Bronchial epithelial cell (primary cell): ENCODE data around the gene NLGN1. TPM values are rescaled to one million over a fixed set of nuclear protein-coding genes. Genes with fewer than 3 reads are reported as not detected.

Experiments used
- DNase-seq: peaks from one replicate; pipeline ENCODE4 v3.0.0-alpha.2; 2010; ENCODE audit warnings: low read depth
- FAIRE-seq: peaks from 2 replicates; lab custom pipeline; 2011; peaks lifted over from hg19 to GRCh38; lab: Jason Lieb, UNC
- H3K27me3 ChIP-seq: 2 replicates; pipeline ENCODE4 v1.5.1; 2011; ENCODE audit warnings: low read length; ENCODE audit not compliant: control insufficient read depth, insufficient read depth
- H3K36me3 ChIP-seq: 2 replicates; pipeline ENCODE4 v1.5.1; 2011; ENCODE audit warnings: low read length; ENCODE audit not compliant: control insufficient read depth, insufficient read depth
- H3K4me3 ChIP-seq: 2 replicates; pipeline ENCODE4 v1.5.1; 2011; ENCODE audit warnings: mild to moderate bottlenecking, low read depth, low read length, control low read depth
- total RNA-seq: library from RNA; depleted of rRNA; stranded (reverse); fragments of >200 nt; gene quantifications from 2 replicates; pipeline ENCODE4 v1.2.1, GENCODE V29; 2014
- TF ChIP-seq, protein P1 (sequence below): IDR thresholded peaks from 2 replicates; pipeline ENCODE4 v1.5.1; 2011; ENCODE audit warnings: mild to moderate bottlenecking, moderate library complexity, low read length, control low read depth, inconsistent platforms; ENCODE audit not compliant: insufficient read depth, severe bottlenecking

The NLGN1 gene
- total RNA-seq, 1 donor from 2014 or later = under 0.01 TPM

DNA sequence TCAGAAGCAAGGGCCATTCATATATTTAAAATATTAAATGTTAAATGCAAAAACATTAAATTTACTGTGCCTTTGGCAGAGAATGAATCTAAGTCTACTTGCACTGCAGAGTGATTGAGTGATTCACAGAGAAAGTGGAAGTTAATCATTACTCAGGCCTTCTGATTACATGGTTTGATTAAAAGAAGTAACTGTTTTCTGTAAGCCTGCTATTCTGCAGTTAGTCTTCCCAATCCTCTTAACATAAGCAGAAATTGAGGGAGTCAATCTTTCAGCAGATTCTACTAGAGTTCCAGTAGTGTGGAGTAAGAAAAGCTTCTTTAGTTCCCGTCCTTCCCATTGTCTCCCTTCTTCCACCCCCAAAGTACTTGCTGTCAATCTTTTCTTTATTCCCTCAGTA is 1.5 kb downstream of the NLGN1 start:
- peaks cover 2% of the 10 kb centered on the region for H3K27me3 ChIP-seq
- no peak for FAIRE-seq
- DNase-seq = no peak
- TF ChIP-seq, protein P1, sequence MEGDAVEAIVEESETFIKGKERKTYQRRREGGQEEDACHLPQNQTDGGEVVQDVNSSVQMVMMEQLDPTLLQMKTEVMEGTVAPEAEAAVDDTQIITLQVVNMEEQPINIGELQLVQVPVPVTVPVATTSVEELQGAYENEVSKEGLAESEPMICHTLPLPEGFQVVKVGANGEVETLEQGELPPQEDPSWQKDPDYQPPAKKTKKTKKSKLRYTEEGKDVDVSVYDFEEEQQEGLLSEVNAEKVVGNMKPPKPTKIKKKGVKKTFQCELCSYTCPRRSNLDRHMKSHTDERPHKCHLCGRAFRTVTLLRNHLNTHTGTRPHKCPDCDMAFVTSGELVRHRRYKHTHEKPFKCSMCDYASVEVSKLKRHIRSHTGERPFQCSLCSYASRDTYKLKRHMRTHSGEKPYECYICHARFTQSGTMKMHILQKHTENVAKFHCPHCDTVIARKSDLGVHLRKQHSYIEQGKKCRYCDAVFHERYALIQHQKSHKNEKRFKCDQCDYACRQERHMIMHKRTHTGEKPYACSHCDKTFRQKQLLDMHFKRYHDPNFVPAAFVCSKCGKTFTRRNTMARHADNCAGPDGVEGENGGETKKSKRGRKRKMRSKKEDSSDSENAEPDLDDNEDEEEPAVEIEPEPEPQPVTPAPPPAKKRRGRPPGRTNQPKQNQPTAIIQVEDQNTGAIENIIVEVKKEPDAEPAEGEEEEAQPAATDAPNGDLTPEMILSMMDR = no peak
- no peaks in the 10 kb centered on the region for H3K36me3 ChIP-seq
- no peak overlapping the region for H3K4me3 ChIP-seq

DNA sequence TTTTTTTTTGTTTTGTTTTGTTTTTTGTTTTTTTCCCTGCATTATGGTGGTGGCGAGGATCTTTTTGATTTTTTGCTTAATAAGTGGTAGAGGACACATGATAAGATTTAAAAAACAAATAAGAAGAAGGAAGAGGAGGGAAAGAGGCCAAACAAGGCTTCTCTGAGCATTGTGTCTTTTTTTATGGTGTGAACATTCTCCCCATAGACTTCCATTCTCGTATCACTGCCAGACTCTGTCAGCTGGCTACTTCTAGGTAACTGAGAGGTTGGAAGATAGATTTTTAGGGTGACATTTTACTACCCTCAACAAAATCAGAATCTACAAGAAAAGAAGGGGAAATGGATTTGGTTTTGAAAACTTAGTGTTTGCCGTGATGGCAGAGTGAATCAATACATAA is 3.8 kb downstream of the NLGN1 start:
- FAIRE-seq (no peak), DNase-seq (no peak)
- Histone ChIP-seq H3K36me3 (no peaks in the 10 kb centered on the region), H3K4me3 (no peak overlapping the region), H3K27me3 (peaks cover 2% of the 10 kb centered on the region)
- TF ChIP-seq, protein P1 = no peak

DNA sequence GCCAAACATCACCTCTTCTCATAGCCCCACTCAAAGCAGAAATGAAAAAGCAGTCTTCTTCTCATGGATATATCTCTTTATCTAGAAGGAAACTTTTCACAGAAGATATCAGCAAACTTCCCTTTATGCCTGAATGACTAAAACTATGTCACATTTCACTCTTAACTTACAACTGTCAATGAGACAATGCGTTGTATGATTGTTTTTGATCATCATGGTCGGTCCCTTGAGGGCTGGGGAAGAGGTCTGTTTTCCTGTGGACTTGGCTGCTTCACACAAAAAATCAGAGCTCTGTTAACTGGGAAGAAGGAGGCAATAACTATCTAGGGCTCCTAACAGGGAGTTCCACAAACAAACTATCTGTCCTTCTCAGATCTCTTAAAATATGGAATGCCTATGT is 5.1 kb downstream of the NLGN1 start:
- Histone ChIP-seq H3K27me3 (peaks cover 2% of the 10 kb centered on the region), H3K4me3 (no peak overlapping the region), H3K36me3 (no peaks in the 10 kb centered on the region)
- DNase-seq (no peak), FAIRE-seq (no peak)
- TF ChIP-seq, protein P1 = no peak

DNA sequence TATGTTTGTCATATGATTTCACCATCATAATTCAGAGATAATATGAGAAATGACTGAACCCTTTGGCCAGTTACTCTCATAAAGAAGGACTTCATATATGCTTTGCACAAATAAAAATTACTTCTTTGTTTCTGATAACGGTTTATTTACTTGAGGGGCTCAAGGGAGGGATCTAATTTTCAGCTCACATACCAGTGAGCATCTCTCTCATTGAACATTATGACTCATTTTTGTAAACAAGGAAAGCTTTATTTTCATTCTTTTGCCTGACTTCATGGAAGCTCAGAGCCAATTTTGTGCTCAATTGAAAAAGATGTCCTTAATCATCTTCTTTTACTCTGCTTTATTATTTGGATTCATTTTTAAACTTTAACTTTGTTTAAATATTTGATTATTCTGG is 5.8 kb downstream of the NLGN1 start:
- Histone ChIP-seq H3K27me3 (no peaks in the 10 kb centered on the region), H3K36me3 (no peaks in the 10 kb centered on the region), H3K4me3 (no peak overlapping the region)
- FAIRE-seq (no peak), DNase-seq (no peak)
- TF ChIP-seq, protein P1 = no peak

DNA sequence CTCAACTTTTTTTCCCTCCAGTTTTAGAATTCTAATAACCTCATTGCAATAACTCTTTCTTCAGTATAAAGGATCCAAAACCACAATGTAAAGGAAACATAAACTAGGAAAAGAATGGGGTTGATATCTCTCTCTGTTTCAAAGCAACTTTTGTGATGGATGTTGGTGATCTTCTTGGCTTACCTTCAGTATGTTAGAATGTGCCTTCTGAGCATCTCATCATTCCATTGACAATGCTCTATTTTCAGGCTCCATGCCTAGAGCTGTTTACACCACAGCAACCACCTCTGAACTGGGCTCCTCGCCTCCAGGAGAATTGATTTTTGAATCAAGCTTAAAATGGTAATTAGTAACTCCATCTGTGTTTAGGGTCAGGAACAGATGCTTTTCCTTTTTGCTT is 6.6 kb downstream of the NLGN1 start:
- TF ChIP-seq, protein P1 = no peak
- Histone ChIP-seq H3K36me3 (no peaks in the 10 kb centered on the region), H3K4me3 (no peak overlapping the region), H3K27me3 (no peaks in the 10 kb centered on the region)
- FAIRE-seq = no peak
- no peak for DNase-seq

DNA sequence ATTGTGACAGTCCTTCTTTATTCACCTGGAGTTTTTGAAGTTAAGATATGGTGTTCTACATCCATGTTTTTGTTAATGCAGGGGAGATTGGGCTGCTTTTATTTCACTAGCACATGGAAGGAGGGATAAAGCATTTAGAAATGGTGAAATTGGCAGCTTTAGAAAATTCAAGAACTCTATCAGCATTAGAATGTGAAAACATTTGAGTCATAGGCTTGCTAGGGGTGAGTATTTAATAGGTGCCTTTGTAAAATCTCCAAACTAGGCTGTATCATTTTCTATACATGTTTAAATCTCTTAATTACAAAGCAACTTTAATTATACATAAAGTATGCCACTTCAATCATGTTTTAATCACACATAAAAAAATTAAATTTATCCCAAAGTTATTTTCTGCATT is 12.9 kb downstream of the NLGN1 start:
- Histone ChIP-seq H3K36me3 (no peaks in the 10 kb centered on the region), H3K4me3 (no peak overlapping the region), H3K27me3 (no peaks in the 10 kb centered on the region)
- TF ChIP-seq, protein P1 = no peak
- no peak for DNase-seq
- FAIRE-seq = no peak
